NCI-H1105 (cell line): ENCODE data around the gene VGLL4.
"Not testable (repeated sequence)": the region's sequence is repeated elsewhere in the genome, so short reads cannot be mapped to it uniquely, and the experiment has no call there.

Experiments
- DNase-seq: peaks from one replicate; lab custom pipeline; 2025; lab: John Stamatoyannopoulos, UW

VGLL4 gene

GRCh38 chr3:11583235-11583634, 60.5 kb downstream of the VGLL4 start:
- DNase-seq: no peak

GRCh38 chr3:11582191-11582968, 61.3 kb downstream of the VGLL4 start:
- DNase-seq: no peak

- no peak for DNase-seq
Measured at GRCh38 chr3:11581237-11582190, 62.2 kb downstream of the VGLL4 start.

GRCh38 chr3:11580645-11581044, 63.1 kb downstream of the VGLL4 start:
- DNase-seq: no peak

- DNase-seq: no peak
Measured at GRCh38 chr3:11578169-11578568, 65.5 kb downstream of the VGLL4 start.

GRCh38 chr3:11576453-11576852, 67.3 kb downstream of the VGLL4 start:
- DNase-seq: no peak

GRCh38 chr3:11575677-11576076, 68.0 kb downstream of the VGLL4 start:
- DNase-seq: no peak

- no peak for DNase-seq
Measured at GRCh38 chr3:11574981-11575669, 68.6 kb downstream of the VGLL4 start.

GRCh38 chr3:11572660-11573059, 71.1 kb downstream of the VGLL4 start:
- DNase-seq: not testable (repeated sequence)

GRCh38 chr3:11570789-11571495, 72.8 kb downstream of the VGLL4 start:
- DNase-seq: no peak

- DNase-seq: no peak
Measured at GRCh38 chr3:11570251-11570650, 73.5 kb downstream of the VGLL4 start.

GRCh38 chr3:11569156-11569741, 74.5 kb downstream of the VGLL4 start:
- DNase-seq: no peak

- no peak for DNase-seq
Measured at GRCh38 chr3:11568503-11569155, 75.1 kb downstream of the VGLL4 start.

- no peak for DNase-seq
Measured at GRCh38 chr3:11567516-11568467, 75.9 kb downstream of the VGLL4 start.

GRCh38 chr3:11566916-11567315, 76.8 kb downstream of the VGLL4 start:
- no peak for DNase-seq

GRCh38 chr3:11566478-11566877, 77.2 kb downstream of the VGLL4 start:
- no peak for DNase-seq

- DNase-seq: no peak
Measured at GRCh38 chr3:11565932-11566331, 77.8 kb downstream of the VGLL4 start.

- no peak for DNase-seq
Measured at GRCh38 chr3:11565492-11565891, 78.2 kb downstream of the VGLL4 start.

- DNase-seq: no peak
Measured at GRCh38 chr3:11565072-11565471, 78.6 kb downstream of the VGLL4 start.

- no peak for DNase-seq
Measured at GRCh38 chr3:11564577-11565001, 79.1 kb downstream of the VGLL4 start.
